Prostate gland (tissue), 2 donors: ENCODE data around the gene CCDC93.

Source experiments
- CTCF ChIP-seq, 4 experiments: fragments of 200-600 bp in 2 of 4; fragments of 450-650 bp in 2 of 4; sonication (generic) in 2 of 4; IDR thresholded peaks; 1 replicate in 3 of 4; 2 replicates in 1 of 4; pipeline ENCODE4 v1.5.1; 2016 to 2019; ENCODE audit warnings: antibody characterized with exemption in 4 of 4, mild to moderate bottlenecking in 2 of 4, moderate library complexity in 2 of 4
- POLR2A ChIP-seq: fragments of 450-650 bp; IDR thresholded peaks from one replicate; pipeline ENCODE4 v1.6.1; 2016; ENCODE audit warnings: antibody characterized with exemption, mild to moderate bottlenecking

- no peak for TF ChIP-seq CTCF (IDR thresholded peaks at IDR 0.05)
- no peak for TF ChIP-seq POLR2A
These were observed 61.6 kb downstream of the CCDC93 start for GRCh38 chr2:117952228-117952627.
